OCI-LY1 (cell line): Measurements from ENCODE around the gene SLC35F3.

Experiments used
- H2AFZ ChIP-seq: fragments of 200-600 bp; sonication (generic), shearing (Covaris generic); 2 replicates; pipeline ENCODE4 v1.6.0; 2014; ENCODE audit warnings: antibody characterized with exemption, mild to moderate bottlenecking, low read length
- H3F3A ChIP-seq: fragments of 200-600 bp; sonication (generic), shearing (Covaris generic); 2 replicates; pipeline ENCODE4 v1.6.0; 2014; ENCODE audit warnings: mild to moderate bottlenecking, antibody characterized with exemption, low read length, moderate library complexity; ENCODE audit not compliant: insufficient read depth
- H3K27ac ChIP-seq: fragments of 200-600 bp; sonication (generic); 2 replicates; pipeline ENCODE4 v1.5.1; 2014; ENCODE audit warnings: low read length, mixed run types, mild to moderate bottlenecking, low read depth; ENCODE audit not compliant: poor library complexity, severe bottlenecking
- H3K27me3 ChIP-seq: fragments of 200-600 bp; sonication (generic); 2 replicates; pipeline ENCODE4 v1.6.0; 2014; ENCODE audit warnings: antibody characterized with exemption, mild to moderate bottlenecking, low read length, moderate library complexity; ENCODE audit not compliant: insufficient read depth
- H3K36me3 ChIP-seq: fragments of 200-600 bp; sonication (generic); 2 replicates; pipeline ENCODE4 v1.6.1; 2014; ENCODE audit warnings: mild to moderate bottlenecking, antibody characterized with exemption, low read length, moderate library complexity, mixed read lengths; ENCODE audit not compliant: insufficient read depth
- H3K4me1 ChIP-seq: fragments of 200-600 bp; sonication (generic); 2 replicates; pipeline ENCODE4 v1.5.1; 2014; ENCODE audit warnings: mild to moderate bottlenecking, low read length, moderate library complexity; ENCODE audit not compliant: insufficient read depth, severe bottlenecking
- H3K4me2 ChIP-seq: fragments of 200-600 bp; sonication (generic), shearing (Covaris generic); 2 replicates; pipeline ENCODE4 v1.6.1; 2014; ENCODE audit warnings: low read length
- H3K4me3 ChIP-seq: fragments of 200-600 bp; sonication (generic); 2 replicates; pipeline ENCODE4 v1.5.1; 2014; ENCODE audit warnings: low read length, low read depth, mild to moderate bottlenecking, mixed read lengths; ENCODE audit not compliant: poor library complexity, severe bottlenecking
- H3K79me2 ChIP-seq: fragments of 200-600 bp; shearing (Covaris generic); 2 replicates; pipeline ENCODE4 v1.6.1; 2016; ENCODE audit warnings: mixed run types, low read length, mixed read lengths; ENCODE audit not compliant: insufficient read depth
- H3K9ac ChIP-seq: fragments of 200-600 bp; sonication (generic), shearing (Covaris generic); 2 replicates; pipeline ENCODE4 v1.6.1; 2014; ENCODE audit warnings: mild to moderate bottlenecking, low read length, mixed read lengths
- H3K9me2 ChIP-seq: fragments of 200-600 bp; sonication (generic), shearing (Covaris generic); 2 replicates; pipeline ENCODE4 v1.6.1; 2014; ENCODE audit warnings: low read depth, mild to moderate bottlenecking, low read length, mixed read lengths
- H3K9me3 ChIP-seq: fragments of 200-600 bp; shearing (Covaris generic); 2 replicates; pipeline ENCODE4 v1.6.1; 2014; ENCODE audit warnings: low read length, mixed read lengths
- H4K20me1 ChIP-seq: fragments of 200-600 bp; sonication (generic), shearing (Covaris generic); 2 replicates; pipeline ENCODE4 v1.6.0; 2016; ENCODE audit warnings: mild to moderate bottlenecking, low read length; ENCODE audit not compliant: insufficient read depth
- CTCF ChIP-seq: fragments of 200-600 bp; sonication (generic), shearing (Covaris generic); IDR thresholded peaks from 2 replicates; pipeline ENCODE4 v1.5.1; 2017; ENCODE audit warnings: mild to moderate bottlenecking, antibody characterized with exemption, low read length, moderate library complexity, mixed read lengths
- EZH2 ChIP-seq: fragments of 200-600 bp; sonication (generic), shearing (Covaris generic); IDR thresholded peaks from 2 replicates; pipeline ENCODE4 v1.8.0; 2017; ENCODE audit warnings: borderline replicate concordance, mixed run types, mild to moderate bottlenecking, antibody characterized with exemption, low read length, moderate library complexity, mixed read lengths

Gene SLC35F3

GRCh38 chr1:234218078-234218477 lies 313.6 kb downstream of the SLC35F3 start:
- TF ChIP-seq EZH2 (no peak), CTCF (no peak)
- H3K4me3 ChIP-seq, result no peak overlapping the region
- no peak overlapping the region for H2AFZ ChIP-seq
- no peaks in the 10 kb centered on the region for H3K36me3 ChIP-seq
- no peaks in the 10 kb centered on the region for H3K9me3 ChIP-seq
- no peaks in the 10 kb centered on the region for H4K20me1 ChIP-seq
- no peaks in the 10 kb centered on the region for H3K9me2 ChIP-seq
- H3K27ac ChIP-seq, result no peak overlapping the region
- H3K27me3 ChIP-seq, result no peaks in the 10 kb centered on the region
- H3K9ac ChIP-seq, result no peak overlapping the region
- no peaks in the 10 kb centered on the region for H3K4me1 ChIP-seq
- no peak overlapping the region for H3K4me2 ChIP-seq
- no peaks in the 10 kb centered on the region for H3K79me2 ChIP-seq
- H3F3A ChIP-seq, result no peaks in the 10 kb centered on the region

GRCh38 chr1:234219711-234220110 lies 315.2 kb downstream of the SLC35F3 start:
- Histone ChIP-seq H3K79me2 (no peaks in the 10 kb centered on the region), H3K9me3 (no peaks in the 10 kb centered on the region), H3K27me3 (no peaks in the 10 kb centered on the region), H3K27ac (no peak overlapping the region), H3F3A (no peaks in the 10 kb centered on the region), H3K4me2 (no peak overlapping the region), H2AFZ (no peak overlapping the region), H4K20me1 (no peaks in the 10 kb centered on the region), H3K9ac (no peak overlapping the region), H3K9me2 (no peaks in the 10 kb centered on the region), H3K4me1 (no peaks in the 10 kb centered on the region), H3K36me3 (no peaks in the 10 kb centered on the region), H3K4me3 (no peak overlapping the region)
- no peak for TF ChIP-seq CTCF
- no peak for TF ChIP-seq EZH2

- Histone ChIP-seq H3F3A (no peaks in the 10 kb centered on the region), H3K4me1 (no peaks in the 10 kb centered on the region), H3K27me3 (no peaks in the 10 kb centered on the region), H4K20me1 (no peaks in the 10 kb centered on the region), H3K9ac (no peak overlapping the region), H3K9me3 (no peaks in the 10 kb centered on the region), H3K27ac (no peak overlapping the region), H3K79me2 (no peaks in the 10 kb centered on the region), H3K4me2 (no peak overlapping the region), H3K9me2 (no peaks in the 10 kb centered on the region), H3K4me3 (no peak overlapping the region), H3K36me3 (no peaks in the 10 kb centered on the region), H2AFZ (no peak overlapping the region)
- TF ChIP-seq EZH2, result no peak
- TF ChIP-seq CTCF, result no peak
Observed at GRCh38 chr1:234221601-234222000, 317.1 kb downstream of the SLC35F3 start.
